Astrocyte (in vitro differentiated cells and primary cell): ENCODE data around the gene SKA1.

ENCODE experiments used
- CTCF ChIP-seq: IDR thresholded peaks from 2 replicates; pipeline ENCODE4 v1.5.1; 2011; ENCODE audit warnings: low read depth, mild to moderate bottlenecking, inconsistent platforms, low read length, moderate library complexity; ENCODE audit not compliant: insufficient read depth
- EZH2 ChIP-seq: IDR thresholded peaks from 2 replicates; pipeline ENCODE4 v1.6.1; 2012; ENCODE audit warnings: mild to moderate bottlenecking, low read length, inconsistent platforms; ENCODE audit not compliant: insufficient read depth

GRCh38 chr18:50398947-50399346 lies 24.1 kb downstream of the SKA1 start:
- TF ChIP-seq CTCF (no peak), EZH2 (no peak)
